Cardiac muscle cell (in vitro differentiated cells and primary cell): ENCODE results near the gene CACNA1E. TPM values are rescaled to one million over a fixed set of nuclear protein-coding genes. Genes with fewer than 3 reads are reported as not detected.

Experiments
- DNase-seq, 2 donors: peaks; one replicate each; pipeline versions ENCODE4 v3.0.0 to v3.0.0-alpha.2; 2010 to 2017; ENCODE audit warnings: low read depth in 1 of 2, low spot score in 1 of 2
- H3K27ac ChIP-seq: fragments of 200-600 bp; sonication (generic); 2 replicates; pipeline ENCODE4 v1.5.1; 2016
- H3K27me3 ChIP-seq: fragments of 200-600 bp; sonication (generic); 2 replicates; pipeline ENCODE4 v1.6.0; 2016; ENCODE audit warnings: control low read depth
- H3K36me3 ChIP-seq: fragments of 200-600 bp; sonication (generic); 2 replicates; pipeline ENCODE4 v1.5.1; 2016; ENCODE audit warnings: control low read depth
- H3K4me1 ChIP-seq: fragments of 200-600 bp; sonication (generic); 2 replicates; pipeline ENCODE4 v1.8.1; 2017; ENCODE audit warnings: low read depth, mild to moderate bottlenecking, mixed run types
- H3K4me3 ChIP-seq: fragments of 200-600 bp; sonication (generic); 2 replicates; pipeline ENCODE4 v1.5.1; 2016; ENCODE audit warnings: mild to moderate bottlenecking
- H3K9me3 ChIP-seq: fragments of 200-600 bp; sonication (generic); 2 replicates; pipeline ENCODE4 v1.5.1; 2017; ENCODE audit warnings: low read depth, mild to moderate bottlenecking, control low read depth
- CTCF ChIP-seq: IDR thresholded peaks from 2 replicates; pipeline ENCODE4 v1.5.1; 2012; ENCODE audit warnings: low read depth, mild to moderate bottlenecking, low read length
- polyA plus RNA-seq: library from polyadenylated mRNA; unstranded; fragments of >200 nt; fragmentation: Nextera tagmentation; extraction: Ambion mirVana; gene quantifications from 2 replicates; pipeline ENCODE4 v1.2.1, GENCODE V29; 2016
- total RNA-seq: library from RNA; depleted of rRNA; stranded (reverse); fragments of >200 nt; gene quantifications from 2 replicates; pipeline ENCODE4 v1.2.3, GENCODE V29; 2016

Gene CACNA1E
- total and polyA plus RNA-seq, 2 experiments from 2014 or later, result 0.36 TPM; not detected in 1

GRCh38 chr1:181647314-181648035, 164.2 kb downstream of the CACNA1E start:
- DNase-seq, result no peak

GRCh38 chr1:181651276-181651675, 168.0 kb downstream of the CACNA1E start:
- TF ChIP-seq CTCF, result no peak
- Histone ChIP-seq H3K36me3 (no peaks in the 10 kb centered on the region), H3K27me3 (peaks cover 4% of the 10 kb centered on the region), H3K27ac (no peak overlapping the region), H3K9me3 (no peaks in the 10 kb centered on the region), H3K4me3 (no peak overlapping the region), H3K4me1 (no peaks in the 10 kb centered on the region)
- no peak for DNase-seq

More at GRCh38 chr1:181647314-181648035, 164.2 kb downstream of the CACNA1E start:
- no peaks in the 10 kb centered on the region for H3K4me1 ChIP-seq
- no peak overlapping the region for H3K27ac ChIP-seq
- peaks cover 26% of the 10 kb centered on the region for H3K27me3 ChIP-seq
- no peak for TF ChIP-seq CTCF
- no peak overlapping the region for H3K4me3 ChIP-seq
- no peaks in the 10 kb centered on the region for H3K36me3 ChIP-seq
- no peaks in the 10 kb centered on the region for H3K9me3 ChIP-seq

- no peaks in the 10 kb centered on the region for H3K4me1 ChIP-seq
- no peak overlapping the region for H3K4me3 ChIP-seq
- H3K27me3 ChIP-seq, result no peaks in the 10 kb centered on the region
- DNase-seq, result no peak
- TF ChIP-seq CTCF, result no peak
- no peaks in the 10 kb centered on the region for H3K36me3 ChIP-seq
- H3K9me3 ChIP-seq, result no peaks in the 10 kb centered on the region
- no peak overlapping the region for H3K27ac ChIP-seq
Observed at GRCh38 chr1:181655756-181656155, 172.4 kb downstream of the CACNA1E start.

- Histone ChIP-seq H3K27me3 (no peaks in the 10 kb centered on the region), H3K27ac (no peak overlapping the region), H3K4me3 (no peak overlapping the region), H3K36me3 (no peaks in the 10 kb centered on the region), H3K4me1 (no peaks in the 10 kb centered on the region), H3K9me3 (no peaks in the 10 kb centered on the region)
- TF ChIP-seq CTCF, result no peak
- DNase-seq, result no peak
Observed at GRCh38 chr1:181656491-181656890, 173.2 kb downstream of the CACNA1E start.

GRCh38 chr1:181658581-181658980, 175.3 kb downstream of the CACNA1E start:
- no peaks in the 10 kb centered on the region for H3K9me3 ChIP-seq
- no peak for DNase-seq
- no peak overlapping the region for H3K27ac ChIP-seq
- no peak for TF ChIP-seq CTCF
- H3K4me3 ChIP-seq, result no peak overlapping the region
- no peaks in the 10 kb centered on the region for H3K36me3 ChIP-seq
- H3K4me1 ChIP-seq, result no peaks in the 10 kb centered on the region
- H3K27me3 ChIP-seq, result no peaks in the 10 kb centered on the region
